Mesodermal cell (in vitro differentiated cells): ENCODE data around the gene RNASE13.
A peak's percentile ranks its signal among the peaks of the same experiment; 100 is the strongest.

ENCODE experiments used
- H3K27ac ChIP-seq: 2 replicates; pipeline ENCODE4 v1.7.0; 2013; ENCODE audit warnings: mild to moderate bottlenecking, low read depth, low read length, moderate library complexity; ENCODE audit not compliant: severe bottlenecking
- H3K36me3 ChIP-seq: 2 replicates; pipeline ENCODE4 v1.7.1; 2013; ENCODE audit warnings: mild to moderate bottlenecking, low read length, moderate library complexity; ENCODE audit not compliant: control insufficient read depth, insufficient read depth
- H3K4me1 ChIP-seq: one replicate; pipeline ENCODE4 v1.7.1; 2013; ENCODE audit warnings: mild to moderate bottlenecking, low read length; ENCODE audit not compliant: insufficient read depth, control insufficient read depth, poor library complexity, severe bottlenecking
- H3K4me3 ChIP-seq: 2 replicates; pipeline ENCODE4 v1.7.0; 2013; ENCODE audit warnings: low read length, control low read depth, mild to moderate bottlenecking; ENCODE audit not compliant: insufficient read depth, poor library complexity, severe bottlenecking; ENCODE audit errors: extremely low read depth
- H3K9me3 ChIP-seq: 2 replicates; pipeline ENCODE4 v1.7.1; 2013; ENCODE audit warnings: mild to moderate bottlenecking, low read length, moderate library complexity; ENCODE audit not compliant: control insufficient read depth
- WGBS, 2 experiments: methylation state at CpG; one replicate each; pipeline ENCODE4 v1.1.5; 2013; ENCODE audit warnings: missing lambda C conversion rate in 2 of 2; ENCODE audit not compliant: insufficient coverage in 2 of 2; 5-methylcytosine and 5-hydroxymethylcytosine counted together

RNASE13 gene

GRCh38 chr14:21040370-21040925 lies 5.8 kb upstream of the RNASE13 start:
- H3K4me3 ChIP-seq, result no peak overlapping the region
- peaks cover 31% of the 10 kb centered on the region for H3K4me1 ChIP-seq
- H3K27ac ChIP-seq, result no peak overlapping the region
- 78 to 83% methylated on average over 7 to 8 of the region's 8 CpGs for WGBS, 2 experiments
- no peaks in the 10 kb centered on the region for H3K9me3 ChIP-seq
- H3K36me3 ChIP-seq, result no peaks in the 10 kb centered on the region

DNA sequence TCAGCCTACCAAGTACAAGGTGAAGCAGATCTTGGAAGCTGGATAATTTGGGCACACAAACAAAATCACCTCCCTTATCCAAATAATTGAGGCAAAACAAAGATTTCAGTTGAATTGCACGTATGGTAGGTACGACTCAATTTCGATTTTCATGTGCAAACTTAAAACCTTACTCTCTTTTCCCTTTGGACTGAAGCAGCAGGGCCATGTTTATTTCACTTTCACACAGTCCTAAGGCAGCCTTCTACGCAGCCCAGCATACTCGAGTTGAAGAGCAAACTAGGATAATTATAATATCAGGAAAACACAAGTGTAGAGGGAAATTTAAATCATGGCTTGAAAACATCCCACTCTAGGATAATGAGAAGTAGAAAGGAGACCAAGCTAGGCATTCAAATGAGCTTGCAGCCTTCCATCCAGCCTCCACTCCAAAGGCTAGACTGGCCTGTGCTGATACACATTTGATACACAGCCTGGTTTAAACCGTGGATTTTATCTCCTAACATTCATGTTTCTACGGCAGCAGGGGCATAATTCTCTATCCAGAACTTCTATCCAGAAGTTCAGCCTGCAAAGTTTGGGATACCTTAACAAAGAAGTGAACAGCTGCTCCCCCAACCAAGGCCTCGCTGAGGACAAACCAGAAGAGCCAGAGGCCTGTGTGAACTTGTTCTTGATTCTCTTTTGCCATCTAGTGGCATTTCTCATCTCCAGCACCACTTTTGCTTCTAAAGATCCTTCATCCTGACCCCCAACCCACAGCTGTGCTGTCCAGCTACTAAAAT lies 5.2 kb upstream of the RNASE13 start:
- Histone ChIP-seq H3K27ac (no peak overlapping the region), H3K4me3 (no peak overlapping the region), H3K9me3 (no peaks in the 10 kb centered on the region), H3K36me3 (no peaks in the 10 kb centered on the region), H3K4me1 (peaks cover 31% of the 10 kb centered on the region)
- WGBS, 2 experiments, result 45 to 49% methylated on average over 6 of the region's 8 CpGs

- Histone ChIP-seq H3K9me3 (no peaks in the 10 kb centered on the region), H3K27ac (peak overlapping the region; percentile 29), H3K4me3 (no peak overlapping the region), H3K4me1 (peaks cover 23% of the 10 kb centered on the region), H3K36me3 (no peaks in the 10 kb centered on the region)
- 43 to 81% methylated on average over 3 to 7 of the region's 10 CpGs for WGBS, 2 experiments
Observed at GRCh38 chr14:21038441-21039422, 4.1 kb upstream of the RNASE13 start.

DNA sequence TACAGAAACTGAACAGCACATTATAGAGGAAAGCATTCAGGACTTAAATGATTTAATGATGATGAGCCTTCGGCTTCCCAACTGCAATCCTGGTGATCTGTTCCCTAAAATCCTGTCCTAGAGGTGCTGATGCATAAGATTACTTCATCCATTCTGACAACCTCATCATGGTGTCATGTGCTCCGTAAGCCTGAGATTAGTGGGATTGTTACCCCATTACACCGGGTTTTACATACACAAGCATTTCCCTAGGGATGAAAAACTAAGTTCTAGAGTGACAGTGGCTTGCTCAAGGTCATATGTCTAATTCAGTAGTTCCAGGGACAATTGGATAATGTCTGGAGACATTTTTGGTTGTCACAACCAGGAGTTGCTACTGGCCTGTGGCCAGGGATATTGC lies 2.5 kb upstream of the RNASE13 start:
- H3K4me3 ChIP-seq, result no peak overlapping the region
- 67 to 80% methylated on average over 1 of the region's 3 CpGs for WGBS, 2 experiments
- no peaks in the 10 kb centered on the region for H3K36me3 ChIP-seq
- H3K27ac ChIP-seq, result no peak overlapping the region
- H3K4me1 ChIP-seq, result peaks cover 17% of the 10 kb centered on the region
- H3K9me3 ChIP-seq, result no peaks in the 10 kb centered on the region

DNA sequence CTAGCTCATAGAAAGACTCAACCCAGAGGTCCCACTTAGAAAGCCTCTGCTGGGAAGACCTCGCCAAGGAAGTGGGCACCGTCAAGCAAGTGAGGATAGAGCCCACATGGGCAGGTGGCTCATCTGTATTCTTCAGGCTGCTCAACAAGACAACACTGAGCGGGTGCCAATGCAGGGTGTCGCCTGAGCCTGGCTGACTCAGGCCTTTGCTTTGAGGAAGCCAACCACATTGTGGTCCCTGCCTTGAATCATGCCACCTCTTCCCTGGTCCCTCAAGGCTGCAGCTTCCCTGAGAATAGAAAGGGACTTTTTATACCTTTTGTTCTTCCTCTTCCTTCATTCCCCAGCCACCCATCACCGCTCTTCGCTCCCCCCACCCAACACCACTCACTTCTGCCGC lies 2.1 kb upstream of the RNASE13 start:
- 93 to 100% methylated on average over 4 of the region's 7 CpGs for WGBS, 2 experiments
- peaks cover 16% of the 10 kb centered on the region for H3K4me1 ChIP-seq
- H3K4me3 ChIP-seq, result no peak overlapping the region
- H3K27ac ChIP-seq, result no peak overlapping the region
- no peaks in the 10 kb centered on the region for H3K36me3 ChIP-seq
- no peaks in the 10 kb centered on the region for H3K9me3 ChIP-seq

- 96 to 98% methylated on average over 4 of the region's 4 CpGs for WGBS, 2 experiments
- Histone ChIP-seq H3K36me3 (no peaks in the 10 kb centered on the region), H3K4me1 (peaks cover under 1% of the 10 kb centered on the region), H3K9me3 (no peaks in the 10 kb centered on the region), H3K4me3 (no peak overlapping the region), H3K27ac (no peak overlapping the region)
Observed at GRCh38 chr14:21033133-21033698, 1.4 kb downstream of the RNASE13 start.

GRCh38 chr14:21032326-21033132 lies 2.1 kb downstream of the RNASE13 start:
- no peaks in the 10 kb centered on the region for H3K9me3 ChIP-seq
- no peaks in the 10 kb centered on the region for H3K4me1 ChIP-seq
- no peak overlapping the region for H3K27ac ChIP-seq
- no CpG with 5 or more reads among the region's 5 CpGs for WGBS, 2 experiments
- H3K4me3 ChIP-seq, result no peak overlapping the region
- no peaks in the 10 kb centered on the region for H3K36me3 ChIP-seq

GRCh38 chr14:21030531-21030930 lies 4.1 kb downstream of the RNASE13 start:
- Histone ChIP-seq H3K4me1 (peaks cover 14% of the 10 kb centered on the region), H3K36me3 (no peaks in the 10 kb centered on the region), H3K27ac (no peak overlapping the region), H3K9me3 (no peaks in the 10 kb centered on the region), H3K4me3 (no peak overlapping the region)
- WGBS, 2 experiments, result 91 to 92% methylated on average over 12 of the region's 12 CpGs

GRCh38 chr14:21029917-21030316 lies 4.7 kb downstream of the RNASE13 start, which contains the start of gene TPPP2:
TPPP2 (plus strand) TSS chr14:21030217; CDS start chr14:21030582, 365 bp downstream.
- Histone ChIP-seq H3K36me3 (no peaks in the 10 kb centered on the region), H3K27ac (no peak within 1 kb of the TSS), H3K4me3 (no peak within 1 kb of the TSS), H3K9me3 (no peaks in the 10 kb centered on the region), H3K4me1 (peaks cover 14% of the 10 kb centered on the region)
- WGBS, 2 experiments, result 86 to 95% methylated on average over 3 of the region's 5 CpGs

DNA sequence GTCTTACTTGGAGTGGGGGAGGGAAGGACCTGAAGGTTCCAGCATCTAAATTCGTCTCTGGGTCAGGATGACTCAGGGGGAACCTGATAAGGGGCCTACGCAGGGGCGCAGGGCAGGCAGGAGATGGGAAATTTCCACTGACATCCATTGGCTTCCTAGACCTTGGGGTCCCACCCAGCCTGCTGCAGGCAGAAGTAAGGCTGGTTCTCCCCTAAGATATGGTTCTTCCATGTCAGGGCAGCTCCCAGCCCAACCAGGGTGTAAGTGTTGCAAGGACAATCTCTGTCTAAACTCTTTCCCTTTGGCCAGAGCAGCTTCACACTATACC lies 7.7 kb downstream of the RNASE13 start:
- H3K9me3 ChIP-seq, result no peaks in the 10 kb centered on the region
- no peak overlapping the region for H3K4me3 ChIP-seq
- WGBS, 2 experiments, result 41 to 59% methylated on average over 2 to 3 of the region's 3 CpGs
- H3K27ac ChIP-seq, result peak overlapping the region; percentile 83
- H3K4me1 ChIP-seq, result peaks cover 21% of the 10 kb centered on the region
- peaks cover 3% of the 10 kb centered on the region for H3K36me3 ChIP-seq
